Stomach smooth muscle (tissue), 2 donors: ENCODE measurements around the gene AXIN1.
"Not testable (repeated sequence)": the region's sequence is repeated elsewhere in the genome, so short reads cannot be mapped to it uniquely, and the experiment has no call there.

Experiments used
- H3K27ac ChIP-seq: one replicate; pipeline ENCODE4 v1.7.0; 2013; ENCODE audit warnings: mild to moderate bottlenecking, low read length, inconsistent platforms
- H3K27me3 ChIP-seq, 2 donors: one replicate each; pipeline ENCODE4 v1.7.0; 2013; ENCODE audit warnings: low read length in 2 of 2; ENCODE audit not compliant: insufficient read depth in 2 of 2, control insufficient read depth in 1 of 2
- H3K36me3 ChIP-seq, 2 donors: one replicate each; pipeline ENCODE4 v1.7.0; 2013; ENCODE audit warnings: low read length in 2 of 2; ENCODE audit not compliant: control insufficient read depth in 2 of 2, insufficient read depth in 2 of 2
- H3K4me1 ChIP-seq: one replicate; pipeline ENCODE4 v1.7.0; 2013; ENCODE audit warnings: low read length; ENCODE audit not compliant: control insufficient read depth, insufficient read depth
- H3K4me3 ChIP-seq, 2 donors: one replicate each; pipeline ENCODE4 v1.7.0; 2013; ENCODE audit warnings: low read length in 2 of 2
- H3K9ac ChIP-seq, 2 donors: one replicate each; pipeline ENCODE4 v1.7.0; 2013; ENCODE audit warnings: low read length in 2 of 2, mild to moderate bottlenecking in 1 of 2
- H3K9me3 ChIP-seq, 2 donors: one replicate each; pipeline ENCODE4 v1.7.0; 2013; ENCODE audit warnings: low read length in 2 of 2; ENCODE audit not compliant: control insufficient read depth in 2 of 2
- donor health status: healthy.
- donor health status: Pancreatic carcinoma.

Gene AXIN1

GRCh38 chr16:348495-348894 lies 4.0 kb downstream of the AXIN1 start:
- H3K9me3 ChIP-seq, H3K27ac ChIP-seq, H3K27me3 ChIP-seq, H3K9ac ChIP-seq, H3K4me3 ChIP-seq: not testable (repeated sequence)
- peaks cover 10% of the 10 kb centered on the region for H3K4me1 ChIP-seq
- H3K36me3 ChIP-seq, result peaks cover 3 to 10% of the 10 kb centered on the region in 2 donors

GRCh38 chr16:347203-347602 lies 5.3 kb downstream of the AXIN1 start:
- Histone ChIP-seq H3K4me3 (no peak overlapping the region), H3K4me1 (peaks cover 5% of the 10 kb centered on the region), H3K36me3 (peaks cover 3 to 10% of the 10 kb centered on the region in 2 donors), H3K9ac (no peak overlapping the region), H3K27me3 (no peaks in the 10 kb centered on the region), H3K27ac (no peak overlapping the region), H3K9me3 (no peaks in the 10 kb centered on the region)

GRCh38 chr16:346587-346986 lies 5.9 kb downstream of the AXIN1 start:
- H3K36me3 ChIP-seq, result peaks cover 3 to 10% of the 10 kb centered on the region in 2 donors
- H3K27me3 ChIP-seq, result no peaks in the 10 kb centered on the region
- H3K4me3 ChIP-seq, result no peak overlapping the region
- no peak overlapping the region for H3K9ac ChIP-seq
- H3K4me1 ChIP-seq, result peaks cover 1% of the 10 kb centered on the region
- H3K27ac ChIP-seq, result no peak overlapping the region
- no peaks in the 10 kb centered on the region for H3K9me3 ChIP-seq

GRCh38 chr16:345772-346171 lies 6.8 kb downstream of the AXIN1 start:
- Histone ChIP-seq H3K27ac (no peak overlapping the region), H3K9ac (no peak overlapping the region), H3K36me3 (peaks cover 3 to 10% of the 10 kb centered on the region in 2 donors), H3K9me3 (no peaks in the 10 kb centered on the region), H3K4me1 (no peaks in the 10 kb centered on the region), H3K4me3 (no peak overlapping the region), H3K27me3 (no peaks in the 10 kb centered on the region)

- Histone ChIP-seq H3K4me1 (no peaks in the 10 kb centered on the region), H3K36me3 (peaks cover 3 to 10% of the 10 kb centered on the region in 2 donors), H3K9me3 (no peaks in the 10 kb centered on the region), H3K9ac (no peak overlapping the region), H3K27me3 (no peaks in the 10 kb centered on the region), H3K27ac (no peak overlapping the region), H3K4me3 (no peak overlapping the region)
Measured at GRCh38 chr16:342455-343213, 9.9 kb downstream of the AXIN1 start.

GRCh38 chr16:341974-342336 lies 10.6 kb downstream of the AXIN1 start:
- H3K4me3 ChIP-seq, H3K9me3 ChIP-seq, H3K9ac ChIP-seq, H3K27ac ChIP-seq, H3K4me1 ChIP-seq, H3K27me3 ChIP-seq: not testable (repeated sequence)
- H3K36me3 ChIP-seq, result peaks cover 3 to 10% of the 10 kb centered on the region in 2 donors

- H3K4me1 ChIP-seq, H3K4me3 ChIP-seq, H3K27me3 ChIP-seq, H3K36me3 ChIP-seq, H3K9ac ChIP-seq, H3K27ac ChIP-seq, H3K9me3 ChIP-seq: not testable (repeated sequence)
Measured at GRCh38 chr16:341095-341973, 11.2 kb downstream of the AXIN1 start.

GRCh38 chr16:340370-341091 lies 12.0 kb downstream of the AXIN1 start:
- Histone ChIP-seq H3K9ac (no peak overlapping the region), H3K36me3 (peaks cover 0 to 3% of the 10 kb centered on the region in 2 donors), H3K27me3 (no peaks in the 10 kb centered on the region), H3K4me3 (no peak overlapping the region), H3K4me1 (no peaks in the 10 kb centered on the region), H3K27ac (no peak overlapping the region), H3K9me3 (no peaks in the 10 kb centered on the region)

- H3K27ac ChIP-seq, result no peak overlapping the region
- no peaks in the 10 kb centered on the region for H3K27me3 ChIP-seq
- no peaks in the 10 kb centered on the region for H3K36me3 ChIP-seq
- no peak overlapping the region for H3K9ac ChIP-seq
- H3K4me3 ChIP-seq, result no peak overlapping the region
- H3K4me1 ChIP-seq, result peaks cover 3% of the 10 kb centered on the region
- H3K9me3 ChIP-seq, result no peaks in the 10 kb centered on the region
Measured at GRCh38 chr16:339680-340079, 12.8 kb downstream of the AXIN1 start.

GRCh38 chr16:337975-338575 lies 14.4 kb downstream of the AXIN1 start:
- no peak overlapping the region for H3K27ac ChIP-seq
- no peak overlapping the region for H3K9ac ChIP-seq
- H3K4me1 ChIP-seq, result peaks cover 3% of the 10 kb centered on the region
- H3K27me3 ChIP-seq, result no peaks in the 10 kb centered on the region
- no peak overlapping the region for H3K4me3 ChIP-seq
- H3K9me3 ChIP-seq, result no peaks in the 10 kb centered on the region
- H3K36me3 ChIP-seq, result no peaks in the 10 kb centered on the region
